ENCODE results near the gene RIOK1. TPM values are rescaled to one million over a fixed set of nuclear protein-coding genes. Genes with fewer than 3 reads are reported as not detected.

RIOK1 gene
- total and polyA plus RNA-seq, 2 of the 13 experiments (the other 11 are each of a cell fraction or from before 2014, with no cell fraction given): 9.4 to 37.8 TPM

DNA sequence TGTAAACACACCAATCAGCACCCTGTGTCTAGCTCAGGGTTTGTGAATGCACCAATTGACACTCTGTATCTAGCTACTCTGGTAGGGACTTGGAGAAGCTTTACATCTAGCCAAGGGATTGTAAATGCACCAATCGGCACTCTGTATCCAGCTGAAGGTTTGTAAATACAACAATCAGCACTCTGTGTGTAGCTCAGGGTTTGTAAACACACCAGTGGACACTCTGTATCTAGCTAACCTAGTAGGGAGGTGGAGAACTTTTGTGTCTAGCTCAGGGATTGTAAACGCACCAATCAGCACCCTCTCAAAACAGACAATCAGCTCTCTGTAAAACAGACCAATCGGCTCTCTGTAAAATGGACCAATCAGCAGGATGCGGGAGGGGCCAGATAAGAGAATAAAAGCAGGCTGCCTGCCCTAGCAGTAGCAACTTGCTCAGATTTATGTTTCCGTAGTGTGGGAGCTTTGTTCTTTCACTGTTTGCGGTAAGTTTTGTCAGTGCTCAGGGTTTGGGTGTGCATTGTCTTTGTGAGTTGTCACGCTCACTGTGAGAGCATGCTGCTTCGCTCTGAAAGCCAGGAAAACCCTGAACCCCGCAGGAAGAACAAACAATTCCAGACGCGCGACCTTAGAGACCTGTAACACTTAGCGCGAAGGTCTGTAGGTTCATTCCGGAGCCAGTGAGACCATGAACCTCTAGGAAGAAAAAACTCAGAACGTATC is 37.0 kb downstream of the RIOK1 start (continued):
- TF ChIP-seq, protein P1, sequence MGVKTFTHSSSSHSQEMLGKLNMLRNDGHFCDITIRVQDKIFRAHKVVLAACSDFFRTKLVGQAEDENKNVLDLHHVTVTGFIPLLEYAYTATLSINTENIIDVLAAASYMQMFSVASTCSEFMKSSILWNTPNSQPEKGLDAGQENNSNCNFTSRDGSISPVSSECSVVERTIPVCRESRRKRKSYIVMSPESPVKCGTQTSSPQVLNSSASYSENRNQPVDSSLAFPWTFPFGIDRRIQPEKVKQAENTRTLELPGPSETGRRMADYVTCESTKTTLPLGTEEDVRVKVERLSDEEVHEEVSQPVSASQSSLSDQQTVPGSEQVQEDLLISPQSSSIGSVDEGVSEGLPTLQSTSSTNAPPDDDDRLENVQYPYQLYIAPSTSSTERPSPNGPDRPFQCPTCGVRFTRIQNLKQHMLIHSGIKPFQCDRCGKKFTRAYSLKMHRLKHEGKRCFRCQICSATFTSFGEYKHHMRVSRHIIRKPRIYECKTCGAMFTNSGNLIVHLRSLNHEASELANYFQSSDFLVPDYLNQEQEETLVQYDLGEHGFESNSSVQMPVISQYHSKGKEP (CRISPR knock-in tag; IDR thresholded peaks at IDR 0.05): no peak
- TF ChIP-seq ZNF234 (CRISPR knock-in tag; conservative IDR thresholded peaks at IDR 0.05): no peak
- no peak for TF ChIP-seq ZNF296 (CRISPR knock-in tag; conservative IDR thresholded peaks at IDR 0.05)
- TF ChIP-seq FOXK2 (IDR thresholded peaks at IDR 0.05): peak; percentile 28; the same call in 1 of the 2 replicates
- TF ChIP-seq CENPT (CRISPR knock-in tag; IDR thresholded peaks at IDR 0.05; ENCODE audit: low read depth): no peak
- TF ChIP-seq RXRB (CRISPR knock-in tag; IDR thresholded peaks at IDR 0.05; ENCODE audit: borderline replicate concordance): peak; percentile 70
- peak; percentile 47 for TF ChIP-seq MED1 (CRISPR knock-in tag; IDR thresholded peaks at IDR 0.05)
- no peak for TF ChIP-seq NFKBIZ (CRISPR knock-in tag; IDR thresholded peaks at IDR 0.05)
- TF ChIP-seq NCOR1 (IDR thresholded peaks at IDR 0.05; ENCODE audit: borderline replicate concordance, low read length): no peak
- TF ChIP-seq SMAD9 (CRISPR knock-in tag; IDR thresholded peaks at IDR 0.05): no peak
- no peak for TF ChIP-seq NFKB2 (CRISPR knock-in tag; IDR thresholded peaks at IDR 0.05; ENCODE audit: borderline replicate concordance)
- no peak for TF ChIP-seq CBX1 (IDR thresholded peaks at IDR 0.05; ENCODE audit: low read depth)
- no peak for TF ChIP-seq ATM (IDR thresholded peaks at IDR 0.05; ENCODE audit: borderline replicate concordance)
- no peak for TF ChIP-seq NONO (IDR thresholded peaks at IDR 0.05)
- no peak for TF ChIP-seq NONO (CRISPR knock-in tag; conservative IDR thresholded peaks at IDR 0.05)
- no peak for TF ChIP-seq SAFB2 (CRISPR knock-in tag; IDR thresholded peaks at IDR 0.05; ENCODE audit: borderline replicate concordance, low read depth)
- TF ChIP-seq ZNF616 (CRISPR knock-in tag; IDR thresholded peaks at IDR 0.05; ENCODE audit: low read depth): no peak
- peak; percentile 88 for TF ChIP-seq RARA (CRISPR knock-in tag; IDR thresholded peaks at IDR 0.05)
- no peak for TF ChIP-seq HNRNPK (IDR thresholded peaks at IDR 0.05; ENCODE audit: low read depth, low read length, poor library complexity, severe bottlenecking)
- TF ChIP-seq NFE2 (CRISPR knock-in tag; IDR thresholded peaks at IDR 0.05): no peak
- TF ChIP-seq ZNF263 (CRISPR knock-in tag; IDR thresholded peaks at IDR 0.05): no peak
- TF ChIP-seq ASH2L (IDR thresholded peaks at IDR 0.05; ENCODE audit: insufficient read length, low read depth, low read length): peak; percentile 68
- TF ChIP-seq HMG20A (CRISPR knock-in tag; IDR thresholded peaks at IDR 0.05; ENCODE audit: borderline replicate concordance): peak; percentile 24; the same call in 1 of the 2 replicates
- TF ChIP-seq ZNF577 (CRISPR knock-in tag; IDR thresholded peaks at IDR 0.05; ENCODE audit: borderline replicate concordance, low read depth): no peak
- peak; percentile 95 for TF ChIP-seq ZSCAN29 (CRISPR knock-in tag; conservative IDR thresholded peaks at IDR 0.05)
- TF ChIP-seq, protein P2, sequence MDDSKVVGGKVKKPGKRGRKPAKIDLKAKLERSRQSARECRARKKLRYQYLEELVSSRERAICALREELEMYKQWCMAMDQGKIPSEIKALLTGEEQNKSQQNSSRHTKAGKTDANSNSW (CRISPR knock-in tag; IDR thresholded peaks at IDR 0.05; ENCODE audit: borderline replicate concordance): no peak
- TF ChIP-seq MXD4 (CRISPR knock-in tag; IDR thresholded peaks at IDR 0.05): no peak
- no peak for TF ChIP-seq MLLT10 (CRISPR knock-in tag; IDR thresholded peaks at IDR 0.05)
- TF ChIP-seq ZNF430 (CRISPR knock-in tag; IDR thresholded peaks at IDR 0.05): no peak
- no peak for TF ChIP-seq ZNF24 (IDR thresholded peaks at IDR 0.05)
- no peak for TF ChIP-seq RARG (CRISPR knock-in tag; IDR thresholded peaks at IDR 0.05; ENCODE audit: low read depth)
- TF ChIP-seq ZNF775 (CRISPR knock-in tag; IDR thresholded peaks at IDR 0.05; ENCODE audit: borderline replicate concordance): no peak

Measured in HepG2 (cell line).